ENCODE results near the gene ATP13A1.

Gene ATP13A1

GRCh38 chr19:19662344-19662743, 1.1 kb downstream of the ATP13A1 start:
- DNase-seq: no peak

DNA sequence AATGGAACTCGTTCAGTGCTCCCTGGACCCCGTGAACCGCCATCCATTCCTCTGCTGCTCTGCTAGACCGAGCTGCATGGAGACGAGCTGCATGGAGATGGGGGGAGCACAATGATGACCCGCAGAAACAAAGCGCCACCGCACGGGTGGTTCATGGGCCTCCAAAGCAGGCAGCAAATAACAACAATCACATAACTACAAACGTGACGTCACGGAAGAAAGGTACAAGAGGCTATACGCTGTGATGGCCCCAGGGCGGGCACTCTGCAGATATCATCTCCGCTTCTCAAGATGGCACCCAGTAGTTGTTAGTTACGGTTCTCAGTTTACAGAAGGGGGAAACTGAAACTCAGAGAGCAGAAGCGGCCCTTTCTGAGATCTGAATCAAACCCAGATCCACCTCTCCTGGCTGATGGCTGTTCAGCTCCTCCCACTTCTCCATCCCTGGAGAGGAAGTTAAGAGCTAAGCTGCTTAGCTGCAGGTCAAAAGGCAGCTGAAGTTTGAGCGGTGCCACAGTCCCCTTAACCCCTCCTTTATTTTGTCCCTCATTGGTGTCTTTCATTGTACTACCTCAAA, 1.7 kb downstream of the ATP13A1 start:
- no peak for DNase-seq

DNA sequence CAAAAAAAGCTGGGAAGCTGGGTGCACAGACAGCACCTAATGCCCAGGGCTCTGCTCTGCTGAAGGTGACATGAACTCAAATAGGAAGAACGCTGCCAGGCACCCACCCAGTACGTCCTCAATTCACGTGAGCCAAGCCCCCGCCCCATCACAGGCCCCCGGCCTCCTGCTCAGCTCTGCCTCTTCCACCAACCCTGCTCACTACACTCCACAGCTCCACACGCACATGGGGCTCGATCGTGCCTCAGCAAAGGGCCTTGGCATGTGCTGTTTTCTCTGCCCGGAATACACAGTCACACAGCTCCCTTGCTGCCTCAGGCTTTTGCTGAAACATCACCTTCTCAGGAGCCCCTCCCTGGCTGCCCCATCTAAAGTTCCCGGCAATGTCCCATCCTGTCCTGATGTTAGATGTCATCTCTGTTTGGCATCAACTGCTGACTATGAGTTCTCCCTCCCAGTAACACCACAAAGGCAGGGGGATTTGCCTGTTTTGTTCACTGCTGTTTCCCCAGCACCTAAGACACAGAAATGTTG, 2.3 kb downstream of the ATP13A1 start:
- DNase-seq: no peak

DNA sequence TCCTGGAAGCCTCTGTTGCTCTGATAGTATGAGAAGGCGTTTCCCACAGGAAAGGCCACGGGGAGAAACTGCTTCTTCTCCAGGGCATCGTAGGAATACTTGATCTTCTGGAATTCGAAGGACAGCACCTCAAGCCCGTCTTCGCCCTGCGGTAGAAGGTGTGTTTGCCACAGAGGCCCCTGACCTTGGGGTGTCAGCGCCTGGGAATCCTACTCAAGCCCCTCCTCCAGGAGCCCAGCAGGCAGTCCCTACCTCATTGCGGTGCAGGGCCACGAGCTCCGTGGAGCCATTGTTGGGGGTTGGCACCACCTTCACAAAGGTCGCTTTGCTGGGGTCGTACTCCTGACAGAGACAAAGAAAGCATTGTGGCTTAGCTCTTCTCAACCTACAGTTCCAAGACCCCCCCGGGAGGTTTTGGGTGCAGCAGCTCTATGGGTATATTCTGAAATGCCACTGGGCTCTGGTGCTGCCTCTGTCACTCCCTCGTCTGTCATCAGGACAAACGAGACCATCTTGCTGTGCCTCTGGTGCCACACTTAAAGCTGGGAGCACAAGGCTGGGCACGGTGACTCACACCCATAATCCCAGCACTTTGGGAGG, 3.7 kb downstream of the ATP13A1 start:
- no peak for DNase-seq

GRCh38 chr19:19657397-19657783, 6.1 kb downstream of the ATP13A1 start:
- DNase-seq: peak; percentile 65

- DNase-seq: no peak
Observed at GRCh38 chr19:19656451-19657396, 6.8 kb downstream of the ATP13A1 start.

DNA sequence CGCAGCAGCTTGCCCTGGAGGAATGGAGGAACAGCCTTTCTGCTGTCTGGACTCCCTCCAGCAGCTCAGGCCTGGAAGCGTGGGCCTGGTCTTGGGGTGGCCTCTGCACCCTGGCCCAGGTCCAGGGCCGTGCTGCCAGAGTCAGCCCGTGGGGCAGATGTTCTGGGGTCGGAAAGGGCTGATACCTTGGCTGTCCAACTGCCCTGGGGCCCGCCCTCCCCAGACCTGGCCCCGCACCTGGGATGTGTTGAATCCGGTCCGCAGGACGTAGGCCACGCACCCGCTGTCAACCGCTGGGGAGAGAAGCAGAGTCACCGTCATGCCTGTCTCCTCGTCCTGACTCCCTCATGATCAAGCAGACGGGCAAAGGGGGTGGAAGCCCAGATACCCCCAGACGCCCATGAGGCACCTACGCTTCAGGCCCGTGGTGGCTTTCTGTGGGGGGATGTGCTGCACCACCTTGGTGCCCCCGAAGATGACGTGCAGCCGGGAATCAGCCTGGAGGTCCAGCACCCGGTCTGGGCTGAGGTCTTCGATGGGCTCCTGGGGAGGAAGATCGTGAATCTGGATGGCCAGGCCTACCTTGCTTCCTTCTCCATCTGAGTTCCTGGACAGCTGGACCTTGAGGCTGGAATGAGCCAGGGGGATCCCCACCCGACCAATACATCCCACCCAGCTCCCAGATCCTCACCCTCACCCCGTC, 7.7 kb downstream of the ATP13A1 start:
- DNase-seq: no peak

DNA sequence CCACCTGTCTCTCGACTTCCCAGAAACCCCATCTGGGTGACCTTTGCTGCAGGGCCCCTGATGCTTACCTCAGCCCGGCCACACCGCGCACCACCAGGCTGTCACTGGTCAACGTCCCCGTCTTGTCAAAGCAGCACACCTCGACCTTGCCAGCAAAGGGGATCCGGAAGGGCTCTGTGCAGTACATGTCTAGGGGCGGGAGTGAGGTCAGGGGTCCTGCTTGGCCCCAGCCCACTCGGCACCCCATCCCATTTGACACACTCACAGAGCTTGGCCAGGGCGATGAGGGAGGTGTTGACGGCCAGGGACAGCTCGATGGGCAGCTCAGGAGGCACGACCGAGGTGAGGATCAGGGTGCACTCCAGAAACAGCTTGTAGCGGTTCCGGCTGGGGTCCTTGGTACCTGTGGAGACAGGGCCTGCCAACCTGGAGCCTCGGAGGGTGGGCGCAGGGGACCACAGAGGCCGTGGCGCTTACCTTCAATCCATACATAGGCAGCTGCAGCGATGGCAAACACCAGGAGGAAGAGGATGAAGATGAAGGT, 8.4 kb downstream of the ATP13A1 start:
- DNase-seq: no peak

GRCh38 chr19:19654441-19654840, 9.0 kb downstream of the ATP13A1 start:
- no peak for DNase-seq

- DNase-seq: no peak
Observed at GRCh38 chr19:19653597-19654147, 9.8 kb downstream of the ATP13A1 start.

- DNase-seq: no peak
Observed at GRCh38 chr19:19652482-19653295, 10.8 kb downstream of the ATP13A1 start.

DNA sequence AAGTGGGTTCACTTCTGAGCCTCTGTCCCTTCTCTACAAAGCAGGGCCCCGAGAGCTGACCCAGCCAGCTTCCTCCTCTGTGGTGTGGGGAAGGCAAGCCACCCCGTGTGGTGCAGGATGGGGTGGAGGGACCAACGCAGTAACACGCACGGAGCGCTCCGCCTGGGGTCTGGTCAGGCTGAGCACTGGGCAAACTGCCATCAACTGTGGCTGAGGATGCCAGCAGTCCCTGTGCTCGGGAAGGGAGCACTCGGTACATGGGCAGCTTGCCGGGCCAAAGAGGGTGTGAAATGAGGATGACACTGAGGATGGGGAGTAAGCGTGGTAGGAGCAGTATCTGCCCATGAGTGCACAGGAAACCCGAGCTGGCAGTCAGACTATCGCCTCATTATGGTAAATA, 12.4 kb downstream of the ATP13A1 start:
- DNase-seq: no peak

- no peak for DNase-seq
Observed at GRCh38 chr19:19650331-19650730, 13.1 kb downstream of the ATP13A1 start.

GRCh38 chr19:19649580-19649995, 13.9 kb downstream of the ATP13A1 start:
- DNase-seq: no peak

DNA sequence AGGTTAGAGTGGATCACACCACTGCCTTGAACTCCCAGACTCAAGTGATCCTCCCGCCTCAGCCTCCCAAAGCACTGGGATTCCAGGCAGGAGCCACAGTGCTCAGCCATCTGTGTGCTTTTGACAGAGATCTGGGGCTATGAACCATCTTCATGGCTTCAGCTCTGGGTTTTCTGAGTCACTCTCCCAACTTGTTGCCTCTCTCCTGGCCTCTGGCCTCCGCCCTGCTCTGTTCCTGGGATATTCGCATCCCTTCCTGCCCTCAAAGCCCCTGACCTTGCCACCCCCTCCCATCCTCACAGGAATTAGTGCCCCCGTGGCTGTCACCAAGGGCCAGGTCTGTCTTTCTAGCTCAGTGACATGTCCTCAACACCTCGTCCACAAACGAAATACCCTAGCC, 14.3 kb downstream of the ATP13A1 start:
- DNase-seq: no peak

DNA sequence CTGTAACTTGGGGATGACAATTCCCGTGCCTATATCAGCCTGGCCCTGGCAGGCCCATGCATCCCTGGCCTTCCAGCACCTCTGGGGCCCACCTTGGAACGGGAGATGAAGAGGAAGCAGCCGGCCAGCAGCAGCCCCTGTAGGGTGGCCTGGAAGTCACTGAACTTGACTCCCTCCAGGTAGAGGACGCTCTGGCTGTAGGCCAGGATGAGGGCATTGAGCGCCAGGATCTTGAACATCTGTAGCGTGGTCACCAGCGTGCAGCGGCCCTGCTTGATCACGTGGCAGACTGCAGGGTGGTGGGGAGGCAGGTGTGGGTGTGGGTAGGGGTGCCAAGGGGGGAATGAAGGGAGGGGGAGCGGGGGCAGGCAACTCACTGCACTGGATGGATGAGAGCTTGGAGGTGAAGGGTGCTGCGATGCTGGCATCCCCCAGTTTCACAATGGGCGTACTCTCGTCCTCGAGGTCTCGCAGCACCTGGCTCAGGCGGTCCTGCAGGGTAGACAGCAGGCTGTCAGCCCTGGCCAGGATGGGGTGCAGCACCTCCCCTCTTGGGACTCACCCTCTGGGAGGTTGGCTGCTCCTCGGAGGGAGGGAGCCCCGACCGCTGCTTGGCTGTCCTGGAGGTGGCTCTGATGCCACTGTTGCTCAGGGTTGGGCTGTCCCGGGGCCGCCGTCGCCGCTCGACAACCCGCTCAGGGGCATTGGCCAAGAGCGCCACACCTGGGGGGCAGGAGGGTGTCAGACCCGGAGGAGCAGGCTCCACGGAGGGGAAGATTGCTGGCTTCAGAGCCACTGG, 16.2 kb downstream of the ATP13A1 start:
- DNase-seq: no peak

DNA sequence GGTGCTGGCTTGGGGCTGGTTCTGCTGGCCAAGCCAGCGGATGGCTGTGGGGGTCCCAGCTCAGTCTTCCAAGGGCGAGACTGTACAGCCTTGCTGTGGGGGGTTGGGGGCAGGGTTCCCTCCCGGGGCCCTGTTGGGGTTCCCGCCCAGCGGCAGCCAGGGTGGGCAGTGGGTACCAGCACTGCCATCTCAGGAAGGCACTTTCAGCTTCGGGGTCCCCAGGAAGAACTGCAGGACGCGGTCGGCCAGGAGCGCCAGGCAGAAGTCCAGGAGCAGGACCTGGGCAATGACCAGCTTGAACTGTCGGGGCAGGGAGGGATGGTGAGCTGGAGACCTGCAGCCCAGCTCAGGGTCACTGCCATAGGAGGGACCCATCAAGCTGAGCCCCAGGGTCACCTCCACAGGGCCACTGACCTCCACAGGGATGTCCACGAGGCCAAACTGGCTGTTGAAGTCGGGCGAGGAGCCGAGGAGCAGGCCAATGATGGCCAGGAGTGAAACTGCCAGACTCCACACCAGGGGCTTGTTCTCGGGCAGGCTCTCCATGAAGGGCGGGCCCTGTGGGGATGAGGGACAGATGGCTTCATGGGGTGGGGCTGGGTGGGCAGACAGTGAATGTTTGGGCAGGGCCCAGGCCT, 18.1 kb downstream of the ATP13A1 start:
- DNase-seq: no peak

GRCh38 chr19:19644054-19644388, 19.5 kb downstream of the ATP13A1 start:
- DNase-seq: no peak

DNA sequence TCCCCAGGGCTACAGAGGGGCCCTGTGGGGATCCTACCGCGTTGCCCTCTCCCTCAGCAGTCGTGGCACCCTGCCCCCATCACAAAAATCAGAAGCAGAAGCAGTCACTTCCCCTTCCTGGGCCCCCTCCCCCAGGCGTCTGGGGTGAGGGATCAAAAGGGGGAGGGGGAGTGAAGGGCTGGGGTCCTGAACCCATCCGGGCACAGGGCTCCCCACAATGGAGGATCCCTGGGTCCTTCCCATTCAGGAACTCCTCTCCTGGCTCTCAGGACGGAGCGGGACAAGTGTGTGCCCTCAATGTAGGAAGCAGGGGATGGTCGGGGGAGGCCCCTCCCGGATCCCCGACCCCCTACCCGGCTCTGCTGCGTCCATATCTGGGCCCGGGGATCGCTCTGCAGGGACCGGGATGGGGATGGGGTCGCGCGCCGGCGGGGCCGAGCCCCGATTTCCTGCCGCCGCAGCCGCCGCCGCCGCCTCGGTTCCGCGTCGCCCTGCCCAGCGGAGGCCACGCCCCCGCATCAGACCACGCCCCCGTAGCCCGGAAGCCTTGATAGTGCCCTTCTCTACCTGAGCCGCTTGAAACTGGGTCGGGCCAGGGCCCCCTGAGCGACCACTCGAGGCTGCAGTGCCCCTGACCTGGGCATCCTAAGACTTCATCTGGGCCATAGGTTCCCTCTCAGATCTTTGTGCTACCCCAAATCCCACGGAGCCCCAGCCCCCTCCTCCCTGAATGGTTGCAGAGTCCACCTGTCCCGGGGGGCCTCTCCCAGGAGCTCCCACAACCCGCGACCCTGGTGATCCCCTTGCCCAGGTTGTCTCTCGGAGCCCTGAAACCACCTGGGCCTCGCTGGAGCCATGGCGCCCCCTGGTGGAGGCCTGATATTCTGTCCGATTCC, 20.1 kb downstream of the ATP13A1 start, which contains the start of gene GMIP:
TSS of gene GMIP (minus strand) at position 500 of the 896 bp plus-strand sequence. CDS start at position 372, 128 bp downstream.
- no peak for DNase-seq
